A549 (cell line): ENCODE data around the gene IL1RL2. TPM values are rescaled to one million over a fixed set of nuclear protein-coding genes. Genes with fewer than 3 reads are reported as not detected.

Experiments
- ATAC-seq, 2 experiments: fragments of 200-7000 bp in 1 of 2; fragments of >200 bp in 1 of 2; cut with Nextera tagmentation in 1 of 2; cut with Tn5 transposase in 1 of 2; 3 replicates each; pipeline versions ENCODE4 v1.8.0 to v1.9.1; 2018 to 2020; ENCODE audit warnings: mild to moderate bottlenecking in 1 of 2, moderate library complexity in 1 of 2
- CTCF ChIA-PET: fragments of 300-600 bp; sonication (Branson Sonifier 250); formaldehyde crosslinking; extraction: SDS; loops from one replicate; lab custom pipeline; 2021; ENCODE audit warnings: antibody characterized with exemption, inconsistent platforms; lab: Yijun Ruan, JAX
- POLR2A ChIA-PET: fragments of 350-600 bp; formaldehyde crosslinking; extraction: SDS; loops from one replicate; lab custom pipeline; 2021; ENCODE audit warnings: antibody characterized with exemption, inconsistent platforms; lab: Yijun Ruan, JAX
- DNase-seq, 2 experiments: peaks; one replicate each; pipeline versions ENCODE4 v3.0.0 to v3.0.0-alpha.2; 2011 to 2016; ENCODE audit warnings: low read depth in 1 of 2, low spot score in 1 of 2
- FAIRE-seq: peaks from 2 replicates; lab custom pipeline; 2011; peaks lifted over from hg19 to GRCh38; lab: Jason Lieb, UNC
- H3K27ac ChIP-seq, 2 experiments: fragments of >200 bp; sonication (Bioruptor Twin); formaldehyde crosslinking; 3 replicates each; pipeline ENCODE4 v1.5.1; 2016 to 2017
- H3K4me1 ChIP-seq: fragments of >200 bp; sonication (Bioruptor Twin); formaldehyde crosslinking; 3 replicates; pipeline ENCODE4 v1.6.1; 2016
- H3K4me2 ChIP-seq: fragments of >200 bp; sonication (Bioruptor Twin); formaldehyde crosslinking; 3 replicates; pipeline ENCODE4 v1.6.1; 2016
- H3K4me3 ChIP-seq: fragments of >200 bp; sonication (Bioruptor Twin); formaldehyde crosslinking; 3 replicates; pipeline ENCODE4 v1.5.1; 2016
- H3K9me3 ChIP-seq: fragments of >200 bp; sonication (Bioruptor Twin); formaldehyde crosslinking; 3 replicates; pipeline ENCODE4 v1.6.1; 2016
- EHF ChIP-seq: fragments of 250-450 bp; sonication (Bioruptor Pico); IDR thresholded peaks from 2 replicates; pipeline ENCODE4 v1.5.0; 2020; ENCODE audit warnings: mild to moderate bottlenecking
- EHMT2 ChIP-seq: fragments of 200-600 bp; sonication (generic); IDR thresholded peaks from 2 replicates; pipeline ENCODE4 v1.6.1; 2016; ENCODE audit warnings: antibody characterized with exemption, low read depth, mild to moderate bottlenecking, moderate library complexity
- EP300 ChIP-seq, 2 experiments: fragments of >200 bp; sonication (Bioruptor Twin); formaldehyde crosslinking; IDR thresholded peaks; 2 replicates in 1 of 2; 3 replicates in 1 of 2; pipeline ENCODE4 v1.6.1; 2016 to 2017
- GATA3 ChIP-seq: IDR thresholded peaks from 2 replicates; pipeline ENCODE4 v1.6.1; 2012; ENCODE audit warnings: borderline replicate concordance
- HDAC2 ChIP-seq: fragments of 200-600 bp; sonication (generic); IDR thresholded peaks from 2 replicates; pipeline ENCODE4 v1.6.1; 2016
- HOXB5 ChIP-seq: fragments of 250-450 bp; sonication (Bioruptor Pico); IDR thresholded peaks from 2 replicates; pipeline ENCODE4 v1.5.0; 2020; ENCODE audit warnings: mild to moderate bottlenecking, moderate library complexity
- JUN ChIP-seq, 2 experiments: fragments of >200 bp; sonication (Bioruptor Twin); formaldehyde crosslinking; IDR thresholded peaks; 2 replicates in 1 of 2; 3 replicates in 1 of 2; pipeline ENCODE4 v1.6.1; 2016 to 2017
- JUNB ChIP-seq: fragments of >200 bp; sonication (Bioruptor Twin); formaldehyde crosslinking; IDR thresholded peaks from 2 replicates; pipeline ENCODE4 v1.6.1; 2016
- KDM5A ChIP-seq: fragments of 200-600 bp; sonication (generic); IDR thresholded peaks from 2 replicates; pipeline ENCODE4 v1.6.1; 2016; ENCODE audit warnings: antibody characterized with exemption, mild to moderate bottlenecking
- MAFK ChIP-seq: fragments of 450-650 bp; IDR thresholded peaks from 2 replicates; pipeline ENCODE4 v1.6.1; 2014; ENCODE audit not compliant: partially characterized antibody
- NFE2L2 ChIP-seq: fragments of 150-350 bp; conservative IDR thresholded peaks from 2 replicates; pipeline ENCODE4 v1.6.1; 2014; ENCODE audit warnings: low read length
- NPAS2 ChIP-seq: fragments of 250-450 bp; sonication (Bioruptor Pico); IDR thresholded peaks from 2 replicates; pipeline ENCODE4 v1.8.0; 2022; ENCODE audit warnings: mild to moderate bottlenecking, moderate library complexity, borderline replicate concordance
- POLR2A ChIP-seq: IDR thresholded peaks from 2 replicates; pipeline ENCODE4 v1.6.1; 2012; ENCODE audit warnings: mild to moderate bottlenecking, low read length
- RARB ChIP-seq: fragments of 250-450 bp; sonication (Bioruptor Pico); IDR thresholded peaks from 2 replicates; pipeline ENCODE4 v1.8.0; 2021; ENCODE audit warnings: mild to moderate bottlenecking, moderate library complexity
- RCOR1 ChIP-seq: fragments of 150-350 bp; IDR thresholded peaks from 2 replicates; pipeline ENCODE4 v1.6.1; 2014; ENCODE audit warnings: antibody characterized with exemption, low read length, low read depth
- RFX5 ChIP-seq: fragments of 450-650 bp; IDR thresholded peaks from 2 replicates; pipeline ENCODE4 v1.7.1; 2014; ENCODE audit warnings: antibody characterized with exemption, mild to moderate bottlenecking, moderate library complexity
- ZFP36 ChIP-seq: fragments of 450-650 bp; IDR thresholded peaks from 2 replicates; pipeline ENCODE4 v1.6.1; 2014; ENCODE audit warnings: borderline replicate concordance; ENCODE audit not compliant: partially characterized antibody
- ZSCAN20 ChIP-seq: fragments of 250-450 bp; sonication (Bioruptor Pico); IDR thresholded peaks from 2 replicates; pipeline ENCODE4 v1.8.0; 2022; ENCODE audit warnings: mild to moderate bottlenecking, moderate library complexity
- WGBS: methylation state at CpG from one replicate; pipeline ENCODE4 v1.1.6; 2017; ENCODE audit errors: missing lambda C conversion rate; 5-methylcytosine and 5-hydroxymethylcytosine counted together
- polyA plus RNA-seq, 4 experiments: library from polyadenylated mRNA; depleted of rRNA in 3 of 4; stranded (reverse); fragments of >200 nt; fragmentation: RNase III in 1 of 4; extraction: RNeasy Plus Mini Kit Qiagen cat#74134 plus additional on column Dnase treatment in 1 of 4; gene quantifications; 2 replicates in 3 of 4; 3 replicates in 1 of 4; pipeline ENCODE4 v1.2.3, GENCODE V29; 2011 to 2017
- TF ChIP-seq, protein P1 (sequence below): fragments of >200 bp; sonication (Bioruptor Twin); formaldehyde crosslinking; IDR thresholded peaks from 3 replicates; pipeline ENCODE4 v1.6.1; 2016
- TF ChIP-seq, protein P2 (sequence below): IDR thresholded peaks from 2 replicates; pipeline ENCODE4 v1.6.1; 2012
- TF ChIP-seq, protein P3 (sequence below): fragments of 150-350 bp; IDR thresholded peaks from 2 replicates; pipeline ENCODE4 v1.6.1; 2014; ENCODE audit warnings: low read depth, mild to moderate bottlenecking, low read length
- TF ChIP-seq, protein P4 (sequence below): fragments of 450-650 bp; IDR thresholded peaks from 2 replicates; pipeline ENCODE4 v1.6.1; 2014; ENCODE audit warnings: antibody characterized with exemption

IL1RL2 gene
- polyA plus RNA-seq, 2 of the 4 experiments (the other 2 are of a cell fraction): 0.05 TPM; not detected in 1

DNA sequence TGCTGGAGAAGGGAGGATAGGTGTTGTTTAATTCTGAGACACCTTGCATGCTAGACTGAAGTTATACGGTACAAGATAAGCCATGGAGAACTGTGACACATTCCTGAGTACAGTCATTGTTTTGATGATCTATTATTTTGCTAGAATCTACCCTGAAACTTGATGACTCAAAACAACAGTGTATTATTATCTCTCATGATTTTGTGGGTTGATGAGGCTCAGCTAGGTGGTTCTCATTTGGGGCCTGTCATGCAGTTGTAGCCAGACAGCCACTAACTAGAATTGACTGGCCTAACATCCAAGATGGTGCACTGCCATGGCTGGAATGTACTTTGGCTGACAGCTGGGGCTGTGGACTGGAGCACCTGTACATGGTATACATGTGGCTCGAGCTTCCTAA is 49.7 kb upstream of the IL1RL2 start:
- Histone ChIP-seq H3K4me1 (peaks cover 10% of the 10 kb centered on the region), H3K27ac (no peak overlapping the region), H3K4me3 (no peak overlapping the region), H3K4me2 (no peak overlapping the region), H3K9me3 (no peaks in the 10 kb centered on the region)
- TF ChIP-seq HDAC2 (no peak), JUN (IDR thresholded peaks at IDR 0.05) (no peak), NPAS2 (CRISPR knock-in tag) (no peak), KDM5A (no peak), POLR2A (no peak), RFX5 (no peak), NFE2L2 (no peak), HOXB5 (CRISPR knock-in tag) (no peak)
- TF ChIP-seq, protein P1, sequence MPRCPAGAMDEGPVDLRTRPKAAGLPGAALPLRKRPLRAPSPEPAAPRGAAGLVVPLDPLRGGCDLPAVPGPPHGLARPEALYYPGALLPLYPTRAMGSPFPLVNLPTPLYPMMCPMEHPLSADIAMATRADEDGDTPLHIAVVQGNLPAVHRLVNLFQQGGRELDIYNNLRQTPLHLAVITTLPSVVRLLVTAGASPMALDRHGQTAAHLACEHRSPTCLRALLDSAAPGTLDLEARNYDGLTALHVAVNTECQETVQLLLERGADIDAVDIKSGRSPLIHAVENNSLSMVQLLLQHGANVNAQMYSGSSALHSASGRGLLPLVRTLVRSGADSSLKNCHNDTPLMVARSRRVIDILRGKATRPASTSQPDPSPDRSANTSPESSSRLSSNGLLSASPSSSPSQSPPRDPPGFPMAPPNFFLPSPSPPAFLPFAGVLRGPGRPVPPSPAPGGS: no peak
- TF ChIP-seq, protein P2, sequence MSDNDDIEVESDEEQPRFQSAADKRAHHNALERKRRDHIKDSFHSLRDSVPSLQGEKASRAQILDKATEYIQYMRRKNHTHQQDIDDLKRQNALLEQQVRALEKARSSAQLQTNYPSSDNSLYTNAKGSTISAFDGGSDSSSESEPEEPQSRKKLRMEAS: no peak
- ChIA-PET POLR2A (no interaction called here), CTCF (interaction anchor here (0.7 to 4.5 kb wide), 3 partner anchors 29 to 117 kb away, joined by 3 to 14 read pairs (median 3); no protein-coding TSS in a partner anchor)
- FAIRE-seq: no peak
- WGBS: 100% methylated on average over 2 of the region's 2 CpGs
- ATAC-seq: no peak
- no peak for DNase-seq

DNA sequence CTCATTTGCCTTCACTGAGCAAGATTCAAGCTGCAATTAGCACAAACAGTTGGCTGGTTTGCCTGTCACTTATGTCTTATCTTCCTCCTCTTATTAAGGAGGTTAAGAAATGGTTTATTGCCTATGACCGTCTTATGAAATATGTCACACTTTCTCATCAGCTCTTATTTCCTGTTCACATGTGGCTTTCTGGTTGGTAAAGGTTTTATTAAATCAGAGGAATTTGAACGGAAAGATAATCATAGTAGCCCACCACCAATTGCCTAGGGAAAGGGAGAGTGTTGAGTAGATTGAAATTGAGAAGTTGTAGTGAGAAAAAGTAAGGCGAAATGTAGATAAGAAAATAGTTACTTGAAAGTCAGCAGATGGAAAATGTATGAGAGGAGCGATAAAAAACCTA is 48.5 kb upstream of the IL1RL2 start:
- no peak for DNase-seq
- TF ChIP-seq, protein P3, sequence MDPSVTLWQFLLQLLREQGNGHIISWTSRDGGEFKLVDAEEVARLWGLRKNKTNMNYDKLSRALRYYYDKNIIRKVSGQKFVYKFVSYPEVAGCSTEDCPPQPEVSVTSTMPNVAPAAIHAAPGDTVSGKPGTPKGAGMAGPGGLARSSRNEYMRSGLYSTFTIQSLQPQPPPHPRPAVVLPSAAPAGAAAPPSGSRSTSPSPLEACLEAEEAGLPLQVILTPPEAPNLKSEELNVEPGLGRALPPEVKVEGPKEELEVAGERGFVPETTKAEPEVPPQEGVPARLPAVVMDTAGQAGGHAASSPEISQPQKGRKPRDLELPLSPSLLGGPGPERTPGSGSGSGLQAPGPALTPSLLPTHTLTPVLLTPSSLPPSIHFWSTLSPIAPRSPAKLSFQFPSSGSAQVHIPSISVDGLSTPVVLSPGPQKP: no peak
- TF ChIP-seq EHMT2: no peak
- TF ChIP-seq, protein P1: no peak
- no peak for TF ChIP-seq JUN (IDR thresholded peaks at IDR 0.05)
- TF ChIP-seq, protein P4, sequence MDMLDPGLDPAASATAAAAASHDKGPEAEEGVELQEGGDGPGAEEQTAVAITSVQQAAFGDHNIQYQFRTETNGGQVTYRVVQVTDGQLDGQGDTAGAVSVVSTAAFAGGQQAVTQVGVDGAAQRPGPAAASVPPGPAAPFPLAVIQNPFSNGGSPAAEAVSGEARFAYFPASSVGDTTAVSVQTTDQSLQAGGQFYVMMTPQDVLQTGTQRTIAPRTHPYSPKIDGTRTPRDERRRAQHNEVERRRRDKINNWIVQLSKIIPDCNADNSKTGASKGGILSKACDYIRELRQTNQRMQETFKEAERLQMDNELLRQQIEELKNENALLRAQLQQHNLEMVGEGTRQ: no peak
- TF ChIP-seq RARB: no peak
- TF ChIP-seq HOXB5 (CRISPR knock-in tag): no peak
- no peak for TF ChIP-seq RCOR1
- no peak for TF ChIP-seq GATA3
- TF ChIP-seq NFE2L2: no peak
- TF ChIP-seq EHF: no peak
- TF ChIP-seq ZSCAN20 (CRISPR knock-in tag): no peak
- TF ChIP-seq HDAC2: no peak
- no peak for TF ChIP-seq EP300 (IDR thresholded peaks at IDR 0.05)
- TF ChIP-seq KDM5A: no peak
- no peak for TF ChIP-seq JUNB
- no peak for TF ChIP-seq ZFP36
- no peak for TF ChIP-seq MAFK
- CTCF ChIA-PET: interaction anchor here (1.3 to 4.5 kb wide), 2 partner anchors 35 to 118 kb away, joined by 3 to 14 read pairs; no protein-coding TSS in a partner anchor
- POLR2A ChIA-PET: no interaction called here
- H3K4me2 ChIP-seq: no peak overlapping the region
- peaks cover 1% of the 10 kb centered on the region; the same call in 1 of the 3 replicates for H3K9me3 ChIP-seq
- no peak overlapping the region for H3K27ac ChIP-seq
- no peak for ATAC-seq
- no peak for FAIRE-seq
- H3K4me1 ChIP-seq: peaks cover 10% of the 10 kb centered on the region
- 95% methylated on average over 4 of the region's 4 CpGs for WGBS
- H3K4me3 ChIP-seq: no peak overlapping the region
